CD4-positive, alpha-beta T cell treated with Interleukin-12 subunit alpha and Interleukin-12 subunit beta, for 1 hour (primary cell): ENCODE results near the gene ZFAND2A.
"Not testable (repeated sequence)": the region's sequence is repeated elsewhere in the genome, so short reads cannot be mapped to it uniquely, and the experiment has no call there.

Source experiments
- DNase-seq: peaks from one replicate; pipeline ENCODE4 v3.0.0-alpha.2; 2020

The ZFAND2A gene

DNA sequence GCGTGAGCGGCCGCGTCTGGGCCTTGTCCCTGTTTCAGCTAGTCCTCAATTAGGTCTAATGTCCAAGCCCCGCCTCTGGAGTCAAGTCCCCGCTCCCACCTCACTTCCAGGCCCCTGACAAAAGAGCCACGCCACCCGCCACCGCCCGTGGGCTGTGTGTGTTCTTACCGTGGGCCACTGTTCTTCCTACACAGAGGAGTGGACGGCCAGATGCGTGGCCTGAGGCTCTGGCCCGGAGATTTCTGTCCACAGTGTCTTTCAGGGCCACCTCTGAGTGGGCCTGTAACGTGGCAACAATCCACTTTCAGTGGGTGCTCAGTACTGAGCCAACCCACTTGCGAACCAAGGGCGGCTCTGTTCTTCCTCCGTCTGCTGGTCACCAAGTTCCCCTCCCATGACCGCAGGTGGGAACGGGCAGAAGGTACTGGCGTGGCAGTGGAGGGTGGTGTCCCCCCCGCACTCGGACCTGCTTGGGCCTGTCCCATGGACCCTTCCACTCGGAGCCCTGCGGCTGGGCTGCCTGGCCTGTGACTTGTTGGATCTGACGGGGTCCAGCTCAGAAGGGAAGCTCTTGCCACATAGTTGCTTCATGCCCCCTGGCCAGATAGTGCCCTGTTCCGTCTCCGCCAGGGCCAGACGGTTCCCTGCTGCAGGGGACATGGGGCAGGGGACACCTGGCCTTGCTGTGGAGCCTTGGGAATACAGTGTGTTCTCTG lies 15.0 kb upstream of the ZFAND2A start:
- DNase-seq, result no peak

DNA sequence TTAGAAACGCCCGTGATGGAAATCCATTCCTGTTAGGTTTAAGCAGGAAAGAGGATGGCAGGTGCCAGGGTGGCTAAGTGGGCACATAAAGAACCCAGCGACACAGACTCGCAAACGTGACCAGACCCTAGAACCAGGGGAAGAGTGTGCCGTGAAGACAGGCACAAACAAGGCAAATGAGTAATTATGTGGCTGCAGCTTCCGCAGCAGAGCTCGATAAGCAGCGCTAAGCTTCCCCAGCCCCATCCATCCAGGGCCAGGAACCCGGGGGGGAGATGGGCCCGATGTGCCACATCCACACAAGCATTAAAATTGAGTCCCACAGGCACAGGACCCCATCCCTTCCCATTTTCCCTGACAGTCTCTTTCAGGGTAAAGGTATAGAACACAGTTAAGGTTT lies 14.0 kb upstream of the ZFAND2A start:
- DNase-seq, result no peak

DNA sequence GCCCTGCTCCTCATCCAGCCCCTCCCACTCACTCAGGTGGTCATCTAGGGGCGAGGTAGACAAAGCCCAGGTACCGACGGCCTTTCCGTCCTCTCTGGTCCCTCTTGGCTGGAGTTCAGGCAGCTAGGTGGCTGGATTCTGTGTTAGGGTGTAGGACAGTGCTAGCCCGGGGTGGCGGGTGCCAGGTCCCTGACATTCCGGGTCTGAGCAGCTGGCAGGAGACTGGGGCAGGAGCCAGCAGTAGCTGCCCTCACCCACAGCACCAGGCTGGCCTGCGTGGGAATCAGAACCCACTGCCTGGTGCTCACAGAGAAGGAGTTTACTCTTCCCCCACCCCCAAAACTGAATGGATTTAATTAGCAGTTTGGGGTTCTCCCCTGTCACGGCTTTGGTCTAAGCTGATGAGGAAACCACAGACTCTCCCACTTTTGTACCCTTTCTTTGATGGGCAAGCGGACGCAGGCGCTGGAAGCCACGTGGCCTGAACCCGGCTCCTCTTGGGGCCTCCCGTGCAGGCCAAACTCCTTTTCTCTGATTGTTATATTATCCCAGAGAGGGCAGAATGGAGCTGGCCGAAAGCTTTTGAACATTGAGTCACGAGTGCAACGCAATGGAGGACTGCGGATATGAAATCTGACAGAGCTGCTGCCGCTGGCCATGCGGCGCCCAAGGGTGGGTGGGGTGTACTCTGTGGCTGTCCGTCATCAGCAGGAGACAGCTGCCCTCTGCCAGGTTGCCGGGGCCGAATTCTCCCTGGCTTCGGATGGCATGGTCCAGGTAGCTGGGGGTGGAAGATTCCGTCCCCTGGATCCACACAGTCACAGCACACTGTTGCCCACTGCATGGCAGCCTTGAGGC lies 12.9 kb upstream of the ZFAND2A start:
- no peak for DNase-seq

DNA sequence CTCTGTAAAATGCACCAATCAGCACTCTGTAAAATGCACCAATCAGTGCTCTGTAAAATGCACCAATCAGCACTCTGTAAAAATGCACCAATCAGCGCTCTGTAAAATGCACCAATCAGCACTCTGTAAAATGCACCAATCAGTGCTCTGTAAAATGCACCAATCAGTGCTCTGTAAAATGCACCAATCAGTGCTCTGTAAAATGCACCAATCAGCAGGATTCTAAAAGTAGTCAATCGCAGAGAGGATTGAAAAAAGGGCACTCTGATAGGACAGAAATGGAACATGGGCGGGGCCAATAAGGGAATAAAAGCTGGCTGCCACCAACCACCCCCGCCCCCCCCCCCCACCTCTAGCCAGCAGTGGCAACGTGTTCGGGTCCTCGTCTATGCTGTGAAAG lies 11.5 kb upstream of the ZFAND2A start:
- DNase-seq, result peak; percentile 16

DNA sequence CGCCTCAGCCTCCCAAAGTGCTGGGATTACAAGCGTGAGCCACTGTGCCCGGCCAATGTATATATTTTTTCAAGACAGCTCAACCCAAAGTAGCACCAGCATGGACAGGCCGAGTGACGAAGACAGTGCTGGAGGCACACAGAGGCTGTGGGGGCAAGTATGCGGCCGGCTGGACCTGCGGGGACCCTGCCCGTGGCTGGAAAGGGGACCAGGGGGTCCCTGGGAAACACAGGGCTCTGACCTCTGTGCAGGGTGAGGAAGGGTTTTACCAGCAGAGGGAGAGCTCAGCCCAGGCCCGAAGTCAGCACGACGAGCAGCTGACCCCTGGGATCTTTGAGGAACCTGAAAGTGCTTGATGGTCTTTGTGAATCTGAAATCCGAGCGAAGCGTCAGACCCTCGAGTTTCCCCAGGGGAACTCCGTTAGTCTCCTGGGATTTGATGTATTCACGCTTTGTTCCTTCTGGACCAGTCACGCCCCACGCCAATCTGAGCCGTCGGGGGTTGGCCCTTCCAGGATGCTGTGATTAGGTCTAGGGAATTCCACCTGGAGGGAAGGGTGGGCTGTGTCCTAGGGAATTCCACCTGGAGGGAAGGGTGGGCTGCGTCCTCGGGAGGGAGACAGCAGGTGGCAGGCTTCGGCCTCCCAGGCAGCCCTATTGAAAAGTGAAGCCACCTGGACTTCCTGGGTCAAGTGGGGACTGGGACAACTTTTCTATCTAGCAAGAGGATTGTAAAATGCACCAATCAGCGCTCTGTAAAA lies 10.9 kb upstream of the ZFAND2A start:
- no peak for DNase-seq

DNA sequence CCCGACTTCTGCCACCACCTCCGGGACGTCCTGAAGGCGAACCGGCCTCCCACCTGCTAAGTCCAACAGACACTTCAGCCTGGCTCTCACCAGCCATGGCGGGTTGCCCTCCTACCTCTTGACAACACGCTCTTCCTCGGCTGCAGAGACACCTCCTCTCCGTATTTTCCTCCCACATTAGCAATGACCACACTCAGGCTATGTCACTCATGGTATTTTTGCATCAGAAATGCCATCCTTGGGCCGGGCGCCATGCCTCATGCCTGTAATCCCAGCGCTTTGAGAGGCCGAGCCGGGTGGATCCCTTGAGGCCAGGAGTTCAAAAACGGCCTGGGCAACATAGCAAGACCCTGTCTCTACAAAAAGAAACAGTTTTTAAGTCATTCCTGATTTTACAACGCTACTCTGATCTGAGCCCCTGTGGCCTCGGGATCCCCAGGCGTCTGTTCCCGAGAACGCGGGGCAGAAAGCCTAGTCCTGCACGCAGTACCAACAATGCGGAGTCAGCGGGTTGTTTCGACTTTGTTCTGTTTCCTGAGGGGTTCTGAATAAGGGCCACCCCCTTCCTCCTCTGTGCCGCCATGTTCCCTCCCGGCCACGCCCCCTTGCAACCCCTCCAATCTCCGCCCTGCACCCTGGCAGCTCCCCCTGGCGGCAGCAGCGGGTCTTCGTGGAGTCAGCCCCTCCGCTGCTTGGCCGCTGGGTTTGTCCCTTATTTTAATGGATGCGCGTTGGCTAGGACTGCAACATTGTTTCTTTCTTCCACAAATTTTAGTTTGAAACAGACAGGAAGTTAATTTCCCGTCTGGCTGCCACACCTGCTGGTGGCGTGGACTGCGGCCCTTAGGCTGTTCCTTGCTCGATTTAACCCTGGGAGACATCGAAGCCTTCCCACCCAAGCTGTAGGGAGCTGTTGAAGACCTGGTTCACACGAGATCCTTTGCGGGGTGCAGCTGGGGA lies 9.7 kb upstream of the ZFAND2A start:
- DNase-seq, result peak; percentile 87

DNA sequence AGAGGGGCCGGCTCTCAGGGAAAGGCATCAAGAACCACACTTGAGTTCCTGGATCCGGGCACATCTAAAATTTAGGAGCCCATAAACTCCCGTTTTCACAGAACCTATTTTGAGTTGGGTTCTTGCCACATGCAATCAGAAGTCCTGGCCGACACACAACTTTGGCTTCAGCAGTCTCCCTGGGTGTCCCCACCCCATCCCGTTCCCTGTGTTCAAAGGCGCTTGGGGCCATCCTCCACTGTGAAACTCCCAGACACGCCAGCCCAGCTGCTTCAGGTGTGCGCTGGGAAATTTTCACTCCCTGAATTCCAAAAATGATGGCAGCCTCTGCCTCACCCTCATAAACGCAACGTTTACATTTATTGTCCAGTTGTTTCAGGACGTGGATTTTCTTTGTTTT lies 8.4 kb upstream of the ZFAND2A start:
- DNase-seq, result no peak

DNA sequence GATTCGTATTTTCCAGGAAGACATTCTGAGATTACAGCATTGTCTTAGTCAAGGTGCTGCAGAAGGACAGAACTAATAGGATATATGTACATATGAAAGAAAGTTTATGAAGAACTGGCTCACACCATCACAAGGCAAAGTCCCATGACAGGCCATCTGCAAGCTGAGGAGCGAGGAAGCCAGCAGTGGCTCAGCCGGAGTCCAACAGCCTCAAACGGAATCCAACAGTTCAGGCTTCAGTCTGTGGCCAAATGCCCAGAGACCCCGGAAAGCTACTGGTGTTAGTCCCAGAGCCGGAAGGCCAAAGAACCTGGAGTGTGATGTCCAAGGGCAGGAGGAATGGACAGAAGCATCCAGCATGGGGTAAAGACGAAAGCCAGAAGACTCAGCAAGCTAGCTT lies 4.4 kb upstream of the ZFAND2A start:
- DNase-seq, result no peak

DNA sequence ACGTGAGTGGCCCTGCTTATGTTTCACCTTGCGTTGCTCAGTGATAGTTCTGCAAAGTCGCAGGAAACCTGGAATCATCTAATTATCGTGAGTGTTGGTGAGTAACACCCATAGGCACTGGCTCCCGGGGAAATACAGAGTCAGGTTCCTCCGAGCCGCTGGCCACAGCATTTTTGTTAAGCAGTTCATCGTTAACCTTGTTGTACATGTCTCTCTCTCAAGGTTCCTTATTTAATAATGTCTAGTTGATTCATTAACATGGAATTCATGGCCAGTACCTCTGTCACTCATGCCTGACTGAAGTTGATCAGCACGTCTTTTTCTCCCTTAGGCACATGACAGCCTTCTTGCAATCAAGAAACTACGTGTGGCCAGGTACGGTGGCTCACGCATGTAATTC lies 3.1 kb upstream of the ZFAND2A start:
- no peak for DNase-seq

DNA sequence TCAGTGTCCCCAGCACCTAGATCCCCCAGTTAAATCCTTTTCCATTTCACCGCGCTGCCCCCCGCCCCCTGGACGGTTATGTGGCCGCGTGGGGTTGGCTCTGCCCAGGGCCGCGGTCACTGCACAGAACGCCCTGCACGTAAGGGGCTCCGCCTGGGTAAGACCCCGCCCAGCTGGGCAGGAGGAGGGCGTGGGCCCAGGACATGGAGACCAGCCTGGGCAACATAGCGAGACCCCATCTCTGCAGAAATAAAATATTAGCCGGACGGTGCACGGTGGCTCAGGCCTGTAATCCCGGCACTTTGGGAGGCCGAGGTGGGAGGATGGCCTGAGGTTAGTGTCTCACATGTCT lies 650 bp upstream of the ZFAND2A start:
- DNase-seq, result no peak

DNA sequence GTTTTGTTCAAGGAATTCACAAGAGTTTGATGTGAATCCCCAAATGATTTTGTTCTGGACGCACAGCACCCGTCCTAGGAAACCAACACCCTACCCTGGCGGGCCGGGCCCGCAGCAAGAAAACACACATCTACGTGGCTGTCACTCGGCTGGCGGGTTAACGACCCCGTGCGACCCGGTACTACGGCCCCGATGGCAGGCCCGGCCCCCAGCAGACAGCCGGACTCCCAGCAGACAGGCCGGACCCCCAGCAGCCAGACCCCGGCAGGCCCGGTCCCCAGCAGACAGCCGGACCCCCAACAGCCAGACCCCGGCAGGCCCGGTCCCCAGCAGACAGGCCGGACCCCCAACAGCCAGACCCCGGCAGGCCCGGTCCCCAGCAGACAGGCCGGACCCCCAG lies 765 bp downstream of the ZFAND2A start:
- DNase-seq, result not testable (repeated sequence)

DNA sequence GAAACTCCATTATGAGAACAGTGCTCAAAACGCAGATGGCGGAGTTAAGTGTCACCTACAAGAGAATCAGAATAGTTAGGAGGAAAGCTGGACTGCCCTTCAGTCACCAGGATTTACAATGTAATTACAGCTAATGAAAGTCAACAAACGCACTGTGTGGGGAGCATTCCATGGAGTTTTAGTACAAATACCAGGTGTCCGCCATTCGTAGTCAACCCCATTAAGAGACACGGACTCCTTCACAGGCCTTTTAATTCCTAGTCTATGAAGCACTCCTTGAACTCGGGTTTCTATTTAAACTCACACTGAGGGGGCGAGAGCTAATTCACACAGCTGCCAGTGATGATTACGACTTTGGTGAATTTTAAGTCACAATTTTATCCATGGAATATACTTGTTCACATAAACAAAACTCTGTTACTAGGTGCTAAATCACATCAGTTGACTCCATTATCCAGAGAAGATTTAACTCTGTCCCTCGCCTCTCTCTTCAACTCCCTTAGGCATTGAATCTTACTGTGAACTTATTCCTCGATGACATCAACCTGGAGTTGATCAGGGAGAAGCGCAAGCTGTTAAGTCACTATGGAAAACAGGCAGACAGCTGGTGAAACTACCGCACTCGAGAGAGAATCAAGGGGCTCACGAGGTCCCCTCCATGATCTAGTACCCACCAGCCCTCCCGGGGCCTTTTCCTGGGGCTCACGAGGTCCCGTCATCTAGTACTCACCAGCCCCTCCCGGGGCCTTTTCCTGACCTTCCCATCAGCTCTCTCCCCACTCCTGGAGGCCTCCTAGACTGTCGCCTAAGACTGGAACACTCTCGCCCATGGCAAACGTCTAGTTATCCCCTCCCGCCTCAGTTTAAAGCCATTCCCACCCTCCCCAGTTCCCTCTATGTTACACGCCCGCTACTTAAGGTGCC lies 1.5 kb downstream of the ZFAND2A start:
- DNase-seq, result no peak

DNA sequence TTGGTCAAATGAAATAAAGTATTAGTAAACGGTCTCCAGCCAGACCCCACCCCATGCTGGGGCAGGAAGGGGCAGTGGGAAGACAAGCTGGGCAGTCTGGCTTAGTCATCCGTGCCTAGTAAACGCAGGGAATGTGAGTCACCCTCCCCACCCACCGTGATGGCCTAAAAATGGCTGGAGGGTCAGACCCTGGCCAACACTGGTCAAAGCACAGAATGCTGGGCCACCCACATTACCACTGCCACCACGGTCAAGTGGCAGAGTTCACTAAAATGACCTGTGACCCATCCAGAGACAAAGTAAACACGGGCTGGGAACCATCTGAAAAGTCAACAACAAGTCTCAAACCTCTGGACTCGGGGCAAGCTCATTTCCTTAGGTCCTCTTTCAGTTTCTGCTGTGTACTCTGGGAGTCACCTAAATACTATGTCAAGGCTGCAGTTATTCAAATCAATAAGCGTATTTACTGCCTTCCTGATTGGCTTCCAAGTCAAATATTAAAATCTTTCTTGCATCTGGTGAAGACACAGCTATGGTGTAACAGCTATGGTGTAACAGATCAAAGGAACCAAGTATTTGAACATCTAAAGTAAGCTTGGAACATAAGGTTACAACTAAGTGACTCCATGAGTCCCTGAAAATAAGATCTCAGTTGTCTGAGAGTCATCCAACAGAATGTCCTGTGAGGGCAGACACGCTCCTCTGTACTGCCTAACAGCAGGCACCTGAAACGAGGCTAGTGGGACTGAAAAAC lies 3.0 kb downstream of the ZFAND2A start:
- DNase-seq, result no peak

DNA sequence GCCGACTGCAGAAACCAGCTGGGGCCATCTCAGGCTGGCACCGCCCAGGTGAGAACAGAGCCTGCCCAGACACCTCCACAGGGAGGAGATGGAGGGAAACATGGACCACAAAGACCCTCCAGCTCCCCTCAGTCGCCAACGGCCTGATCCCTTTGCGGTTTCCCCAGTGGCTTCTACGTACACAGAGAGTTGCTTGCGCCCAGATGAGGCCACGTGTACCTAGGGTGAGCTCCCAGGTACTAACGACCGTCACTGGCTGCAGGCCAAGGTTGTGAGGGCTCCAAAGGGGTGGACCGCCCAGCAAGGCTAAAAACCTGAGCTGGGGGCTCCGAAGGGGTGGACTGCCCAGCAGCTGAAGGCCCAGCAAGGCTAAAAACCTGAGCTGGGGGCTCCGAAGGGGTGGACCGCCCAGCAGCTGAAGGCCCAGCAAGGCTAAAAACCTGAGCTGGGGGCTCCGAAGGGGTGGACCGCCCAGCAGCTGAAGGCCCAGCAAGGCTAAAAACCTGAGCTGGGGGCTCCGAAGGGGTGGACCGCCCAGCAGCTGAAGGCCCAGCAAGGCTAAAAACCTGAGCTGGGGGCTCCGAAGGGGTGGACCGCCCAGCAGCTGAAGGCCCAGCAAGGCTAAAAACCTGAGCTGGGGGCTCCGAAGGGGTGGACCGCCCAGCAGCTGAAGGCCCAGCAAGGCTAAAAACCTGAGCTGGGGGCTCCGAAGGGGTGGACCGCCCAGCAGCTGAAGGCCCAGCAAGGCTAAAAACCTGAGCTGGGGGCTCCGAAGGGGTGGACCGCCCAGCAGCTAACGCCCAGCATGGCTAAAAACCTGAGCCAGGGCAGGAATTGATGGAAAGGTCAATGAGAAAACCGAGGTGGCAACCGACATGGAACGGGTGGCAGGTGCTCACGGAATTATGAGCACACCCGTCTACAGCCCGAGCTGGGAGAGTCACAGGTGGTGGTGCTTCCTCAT lies 3.9 kb downstream of the ZFAND2A start:
- not testable (repeated sequence) for DNase-seq

DNA sequence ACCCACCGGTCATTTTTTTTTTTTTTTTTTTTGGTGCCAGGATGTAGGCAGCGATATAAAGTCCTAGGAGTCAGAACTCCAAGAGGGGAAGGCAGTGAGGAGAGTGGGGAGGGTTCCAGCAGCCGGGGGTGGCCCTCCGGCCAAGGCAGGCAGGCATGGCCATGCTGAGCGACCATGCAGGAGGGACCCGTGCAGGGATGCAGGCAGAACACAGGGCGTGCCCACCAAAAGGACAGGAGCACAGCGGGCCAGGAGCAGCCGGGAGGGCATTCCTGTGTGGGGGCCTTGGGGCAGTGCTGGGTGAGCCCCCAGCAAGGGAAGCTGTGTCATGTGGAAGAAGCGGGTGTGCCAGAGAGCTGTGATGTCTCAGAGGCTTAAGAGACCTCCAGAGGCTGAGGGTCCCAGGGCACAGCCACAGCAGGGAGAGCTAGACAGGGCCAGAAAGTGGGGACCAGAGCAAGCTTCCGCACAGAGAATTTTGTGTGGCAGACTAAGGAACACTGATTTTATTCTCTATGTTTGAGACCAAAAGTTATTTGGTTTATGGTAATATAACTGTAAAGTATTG lies 5.7 kb downstream of the ZFAND2A start:
- no peak for DNase-seq

DNA sequence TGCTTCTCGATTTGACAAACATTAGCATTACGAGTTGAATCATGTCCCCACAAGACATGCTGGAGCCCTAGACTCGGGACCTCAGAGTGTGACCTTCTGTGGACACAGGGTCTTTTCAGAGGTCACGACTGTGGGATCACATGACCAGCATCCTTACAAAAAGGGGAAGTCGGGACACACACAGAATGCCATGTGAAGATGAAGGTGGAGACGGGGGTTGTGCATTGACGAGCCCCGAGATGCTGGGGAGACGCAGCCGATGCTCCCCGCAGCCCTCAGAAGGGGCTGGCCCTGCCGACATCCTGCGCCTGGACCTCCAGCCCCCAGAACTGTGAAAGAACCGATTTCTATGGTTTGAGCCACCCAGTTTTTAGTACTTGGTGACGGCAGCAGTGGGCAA lies 7.5 kb downstream of the ZFAND2A start:
- DNase-seq, result no peak

DNA sequence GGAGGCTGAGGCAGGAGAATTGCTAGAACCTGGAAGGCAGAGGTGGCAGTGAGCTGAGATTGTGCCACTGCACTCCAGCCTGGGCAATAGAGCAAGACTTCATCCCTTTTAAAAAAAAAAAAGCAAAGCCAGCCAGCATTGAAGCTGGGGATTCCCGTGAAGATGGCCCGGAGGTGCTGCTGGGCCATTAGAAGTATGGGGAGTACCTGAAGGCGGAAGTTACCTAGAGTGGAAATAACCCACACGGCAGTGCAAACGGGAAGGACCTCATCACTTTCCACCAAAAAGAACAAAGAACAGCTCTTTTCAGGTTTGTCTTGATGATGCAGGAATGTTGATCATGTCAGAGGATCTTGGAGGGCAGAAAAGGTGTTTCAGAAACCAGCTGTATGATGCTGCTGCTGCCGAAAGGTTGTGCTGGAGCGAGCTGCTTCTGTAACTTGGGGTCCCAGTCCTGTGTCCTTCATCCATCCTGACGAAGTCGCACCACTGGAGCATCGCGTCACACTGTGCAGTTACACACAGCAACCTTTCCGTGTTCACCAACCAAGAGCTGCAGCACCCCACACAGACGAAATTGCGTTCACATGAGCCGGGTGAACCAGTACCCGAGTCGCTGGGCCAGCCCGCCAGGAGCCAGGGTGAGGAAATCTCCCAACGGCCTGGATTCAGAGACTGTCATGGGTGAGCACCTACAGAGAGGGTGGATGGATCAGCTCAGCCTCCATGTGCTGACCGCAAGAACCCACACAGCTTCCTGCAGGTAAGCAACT lies 8.2 kb downstream of the ZFAND2A start:
- no peak for DNase-seq

DNA sequence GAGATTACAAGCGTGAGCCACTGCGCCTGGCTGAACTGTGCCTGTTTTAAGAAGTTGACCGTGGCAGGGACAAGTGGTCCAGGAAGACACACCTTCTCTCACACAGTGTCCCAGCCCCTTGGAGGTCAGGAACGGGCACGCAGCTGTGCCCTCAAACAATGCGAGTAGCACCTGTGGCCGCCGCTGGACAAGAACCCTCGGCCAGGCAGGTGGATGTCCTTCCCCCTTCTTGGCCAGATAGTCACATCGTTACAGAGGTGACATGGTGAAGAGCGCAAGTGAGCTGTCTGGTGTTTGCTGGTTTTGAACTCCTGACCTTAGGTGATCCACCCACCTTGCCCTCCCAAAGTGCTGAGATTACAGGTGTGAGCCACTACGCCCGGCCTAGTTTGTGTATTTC lies 8.8 kb downstream of the ZFAND2A start:
- no peak for DNase-seq
